IMR-90 (cell line): ENCODE measurements around the gene THSD7B. TPM values are rescaled to one million over a fixed set of nuclear protein-coding genes. Genes with fewer than 3 reads are reported as not detected.

Source experiments
- ATAC-seq: fragments of 200-7000 bp; cut with Tn5 transposase; 2 replicates; pipeline ENCODE4 v1.9.1; 2020; ENCODE audit warnings: low read depth, mild to moderate bottlenecking, moderate library complexity
- BruUV-seq: library from RNA; stranded (reverse); fragments of 400-500 nt; replicated peaks from 2 replicates; lab custom pipeline; 2021; lab: Mats Ljungman, UMichigan
- CTCF ChIA-PET: fragments of 300-600 bp; formaldehyde crosslinking; extraction: SDS; loops from one replicate; lab custom pipeline; 2021; ENCODE audit warnings: antibody characterized with exemption; lab: Yijun Ruan, JAX
- POLR2A ChIA-PET: fragments of 300-600 bp; sonication (Branson Sonifier 250); formaldehyde crosslinking; loops from one replicate; lab custom pipeline; 2022; ENCODE audit warnings: antibody characterized with exemption; ENCODE audit not compliant: unreplicated experiment; lab: Charles Lee
- DNase-seq: peaks from one replicate; pipeline ENCODE4 v3.0.0; 2013
- H2AFZ ChIP-seq: replicated peaks from 2 replicates; pipeline ENCODE3; 2013; ENCODE audit warnings: low read length, mild to moderate bottlenecking; ENCODE audit not compliant: poor library complexity
- H2AK5ac ChIP-seq: 2 replicates; pipeline ENCODE4 v1.6.1; 2013; ENCODE audit warnings: low read depth, low read length, inconsistent platforms
- H2AK9ac ChIP-seq: replicated peaks from 2 replicates; pipeline ENCODE3; 2013; ENCODE audit warnings: mild to moderate bottlenecking, low read depth, low read length, moderate library complexity; ENCODE audit not compliant: poor library complexity
- H2BK120ac ChIP-seq: 2 replicates; pipeline ENCODE4 v1.6.1; 2013; ENCODE audit warnings: low read depth, low read length, inconsistent platforms
- H2BK15ac ChIP-seq: 3 replicates; pipeline ENCODE4 v1.6.1; 2013; ENCODE audit warnings: low read depth, low read length, inconsistent platforms
- H2BK20ac ChIP-seq: 2 replicates; pipeline ENCODE4 v1.6.1; 2013; ENCODE audit warnings: low read depth, mild to moderate bottlenecking, inconsistent platforms, low read length, moderate library complexity
- H2BK5ac ChIP-seq: 2 replicates; pipeline ENCODE4 v1.6.1; 2013; ENCODE audit warnings: mild to moderate bottlenecking, low read depth, low read length, inconsistent platforms; ENCODE audit not compliant: poor library complexity, severe bottlenecking
- H3K14ac ChIP-seq: replicated peaks from 2 replicates; pipeline ENCODE4 v1.6.1; 2013; ENCODE audit warnings: low read depth, low read length, inconsistent platforms
- H3K18ac ChIP-seq: 2 replicates; pipeline ENCODE4 v1.6.1; 2013; ENCODE audit warnings: low read depth, low read length, control low read depth
- H3K23ac ChIP-seq: 2 replicates; pipeline ENCODE4 v1.6.1; 2013; ENCODE audit warnings: low read depth, low read length, inconsistent platforms
- H3K27ac ChIP-seq: 2 replicates; pipeline ENCODE4 v1.5.1; 2013; ENCODE audit warnings: mild to moderate bottlenecking, control low read depth, low read length; ENCODE audit not compliant: insufficient read depth
- H3K27me3 ChIP-seq: 2 replicates; pipeline ENCODE4 v1.6.1; 2013; ENCODE audit warnings: low read length; ENCODE audit not compliant: control insufficient read depth, insufficient read depth
- H3K36me3 ChIP-seq: 2 replicates; pipeline ENCODE4 v1.6.1; 2013; ENCODE audit warnings: low read length, mixed read lengths; ENCODE audit not compliant: control insufficient read depth, insufficient read depth
- H3K4ac ChIP-seq: 2 replicates; pipeline ENCODE4 v1.6.1; 2013; ENCODE audit warnings: low read depth, low read length, inconsistent platforms
- H3K4me1 ChIP-seq: 2 replicates; pipeline ENCODE4 v1.6.1; 2013; ENCODE audit warnings: low read length, mixed read lengths; ENCODE audit not compliant: control insufficient read depth, insufficient read depth
- H3K4me2 ChIP-seq: 2 replicates; pipeline ENCODE4 v1.6.1; 2013; ENCODE audit warnings: low read depth, mild to moderate bottlenecking, control low read depth, low read length, moderate library complexity
- H3K4me3 ChIP-seq: 2 replicates; pipeline ENCODE4 v1.5.1; 2013; ENCODE audit warnings: low read depth, mild to moderate bottlenecking, control low read depth, low read length, moderate library complexity; ENCODE audit not compliant: insufficient read depth
- H3K56ac ChIP-seq: 2 replicates; pipeline ENCODE4 v1.6.1; 2013; ENCODE audit warnings: low read length, inconsistent platforms; ENCODE audit not compliant: insufficient read depth; ENCODE audit errors: extremely low read depth
- H3K79me1 ChIP-seq, 2 experiments: 2 replicates each; pipeline ENCODE4 v1.6.1; 2013; ENCODE audit warnings: low read length in 2 of 2, inconsistent platforms in 1 of 2, low read depth in 1 of 2
- H3K9ac ChIP-seq: 2 replicates; pipeline ENCODE4 v1.6.1; 2013; ENCODE audit warnings: low read depth, low read length, control low read depth
- H3K9me1 ChIP-seq: 2 replicates; pipeline ENCODE4 v1.6.1; 2013; ENCODE audit warnings: low read length, inconsistent platforms; ENCODE audit not compliant: insufficient read depth
- H3K9me3 ChIP-seq: 2 replicates; pipeline ENCODE4 v1.6.1; 2013; ENCODE audit warnings: low read length; ENCODE audit not compliant: control insufficient read depth, insufficient read depth
- H4K20me1 ChIP-seq: 2 replicates; pipeline ENCODE4 v1.6.1; 2013; ENCODE audit warnings: low read length, inconsistent platforms; ENCODE audit not compliant: insufficient read depth
- H4K5ac ChIP-seq: 2 replicates; pipeline ENCODE4 v1.6.1; 2013; ENCODE audit warnings: mild to moderate bottlenecking, low read depth, low read length, control low read depth
- H4K8ac ChIP-seq, 2 experiments: 2 replicates each; pipeline ENCODE4 v1.6.1; 2013; ENCODE audit warnings: low read depth in 2 of 2, low read length in 2 of 2, control low read depth in 1 of 2, inconsistent platforms in 1 of 2
- H4K91ac ChIP-seq: 2 replicates; pipeline ENCODE4 v1.6.1; 2013; ENCODE audit warnings: low read depth, low read length, inconsistent platforms; ENCODE audit not compliant: insufficient read depth
- MAZ ChIP-seq: IDR thresholded peaks from 2 replicates; pipeline ENCODE4 v1.6.1; 2012; ENCODE audit warnings: low read depth, mild to moderate bottlenecking, low read length, improper control_type of control experiment, moderate library complexity, borderline replicate concordance
- MXI1 ChIP-seq: IDR thresholded peaks from 2 replicates; pipeline ENCODE4 v1.6.1; 2012; ENCODE audit warnings: low read depth, mild to moderate bottlenecking, low read length, moderate library complexity, borderline replicate concordance
- POLR2A ChIP-seq: IDR thresholded peaks from 2 replicates; pipeline ENCODE4 v1.6.1; 2012; ENCODE audit warnings: mild to moderate bottlenecking, low read depth, low read length
- dilution Hi-C: fragments of 300-500 bp; cut with HindIII; formaldehyde crosslinking; loops from one replicate; pipeline ENCODE4 v1.14.3; 2018; ENCODE audit warnings: low sequenced_read_pairs; ENCODE audit not compliant: unreplicated experiment
- in situ Hi-C: fragments of 300-500 bp; cut with MboI; formaldehyde crosslinking; loops from 3 replicates; pipeline ENCODE4 v1.14.3; 2019; ENCODE audit warnings: low sequenced_read_pairs, inconsistent platforms, mixed read lengths
- intact Hi-C: fragments of 100-400 bp; cut with micrococcal nuclease; formaldehyde crosslinking; loops from 2 replicates; pipeline ENCODE4 v1.10.0; 2022
- polyA plus RNA-seq, 3 experiments: library from polyadenylated mRNA; depleted of rRNA; stranded (reverse); fragments of >200 nt; gene quantifications; 2 replicates each; pipeline ENCODE4 v1.2.3, GENCODE V29; 2012; ENCODE audit warnings: low replicate concordance in 1 of 3
- total RNA-seq: library from RNA; depleted of rRNA; stranded (reverse); fragments of >200 nt; gene quantifications from 2 replicates; pipeline ENCODE4 v1.2.3, GENCODE V29; 2012

THSD7B gene
- total and polyA plus RNA-seq, 2 of the 4 experiments (the other 2 are of a cell fraction): not detected

- dilution Hi-C loops: no loop called here
- Histone ChIP-seq H2BK15ac (no peak overlapping the region), H4K91ac (no peak overlapping the region), H3K4me3 (no peak overlapping the region), H2BK20ac (no peak overlapping the region), H3K9me1 (no peaks in the 10 kb centered on the region), H3K79me1 (no peaks in the 10 kb centered on the region), H3K27me3 (no peaks in the 10 kb centered on the region), H3K27ac (no peak overlapping the region), H3K36me3 (no peaks in the 10 kb centered on the region), H3K4ac (no peak overlapping the region), H2AK9ac (no peak overlapping the region), H3K4me2 (no peak overlapping the region), H2AFZ (no peak overlapping the region), H3K18ac (no peak overlapping the region), H2BK5ac (no peak overlapping the region), H3K9me3 (peaks cover 6% of the 10 kb centered on the region), H2AK5ac (no peak overlapping the region), H4K20me1 (no peaks in the 10 kb centered on the region), H3K4me1 (no peaks in the 10 kb centered on the region), H3K14ac (no peak overlapping the region), H3K56ac (no peak overlapping the region), H4K8ac (no peak overlapping the region), H3K23ac (no peak overlapping the region), H2BK120ac (no peak overlapping the region), H3K9ac (no peak overlapping the region), H4K5ac (no peak overlapping the region)
- DNase-seq: no peak
- in situ Hi-C loops: no loop called here
- POLR2A ChIA-PET: no interaction called here
- CTCF ChIA-PET: no interaction called here
- intact Hi-C loops: no loop called here
- no TSS peak for BruUV-seq
- TF ChIP-seq MXI1: no peak
- no peak for TF ChIP-seq POLR2A
- no peak for TF ChIP-seq MAZ
- no peak for ATAC-seq
Measured at GRCh38 chr2:137117385-137117784, 352.0 kb downstream of the THSD7B start.
